ENCODE measurements around the gene CYB561D2. TPM values are rescaled to one million over a fixed set of nuclear protein-coding genes. Genes with fewer than 3 reads are reported as not detected.

The CYB561D2 gene
- total and polyA plus RNA-seq, 8 donors = 8.5 to 28.3 (median 11.2) TPM

GRCh38 chr3:50331364-50331907 lies 19.2 kb upstream of the CYB561D2 start:
- no peaks in the 10 kb centered on the region for H3K9me3 ChIP-seq
- ATAC-seq = no peak
- H3K4me1 ChIP-seq = peaks cover 26 to 69% of the 10 kb centered on the region in 2 donors
- peak in 1 of 4 donors; percentile 54 for DNase-seq
- peaks cover 0 to 46% of the 10 kb centered on the region in 2 donors for H3K36me3 ChIP-seq
- no peak overlapping the region for H3K27ac ChIP-seq
- no peaks in the 10 kb centered on the region for H3K27me3 ChIP-seq
- H3K4me3 ChIP-seq = no peak overlapping the region
- TF ChIP-seq CTCF (IDR thresholded peaks at IDR 0.05) = no peak
- intact Hi-C loops (cut with DNase I) = no loop called here

- peak overlapping the region in 1 of 2 donors; percentile 81 for H3K4me3 ChIP-seq
- peaks cover 0 to 46% of the 10 kb centered on the region in 2 donors for H3K36me3 ChIP-seq
- no peaks in the 10 kb centered on the region for H3K9me3 ChIP-seq
- H3K27ac ChIP-seq = peak overlapping the region; percentile 94 to 98
- intact Hi-C loops (cut with DNase I) = no loop called here
- H3K4me1 ChIP-seq = peaks cover 23 to 65% of the 10 kb centered on the region in 2 donors
- no peak for ATAC-seq
- no peak for TF ChIP-seq CTCF (IDR thresholded peaks at IDR 0.05)
- no peaks in the 10 kb centered on the region for H3K27me3 ChIP-seq
- DNase-seq = peak in 1 of 4 donors; percentile 40
These were observed 16.8 kb upstream of the CYB561D2 start for GRCh38 chr3:50333744-50334328.

- peak overlapping the region in 1 of 2 donors; percentile 81 for H3K4me3 ChIP-seq
- intact Hi-C loops (cut with DNase I) = no loop called here
- no peaks in the 10 kb centered on the region for H3K27me3 ChIP-seq
- peak overlapping the region; percentile 94 to 98 for H3K27ac ChIP-seq
- ATAC-seq (no peak), DNase-seq (no peak)
- H3K9me3 ChIP-seq = no peaks in the 10 kb centered on the region
- peaks cover 0 to 40% of the 10 kb centered on the region in 2 donors for H3K36me3 ChIP-seq
- H3K4me1 ChIP-seq = peaks cover 23 to 71% of the 10 kb centered on the region in 2 donors
- no peak for TF ChIP-seq CTCF (IDR thresholded peaks at IDR 0.05)
These were observed 16.2 kb upstream of the CYB561D2 start for GRCh38 chr3:50334339-50335075.

- Histone ChIP-seq H3K4me1 (peaks cover 35 to 92% of the 10 kb centered on the region in 2 donors), H3K36me3 (peaks cover 0 to 19% of the 10 kb centered on the region in 2 donors), H3K4me3 (peak overlapping the region; percentile 51 to 81), H3K27me3 (no peaks in the 10 kb centered on the region), H3K27ac (peak overlapping the region; percentile 94 to 98), H3K9me3 (no peaks in the 10 kb centered on the region)
- TF ChIP-seq CTCF (IDR thresholded peaks at IDR 0.05) = no peak
- ATAC-seq (peak; percentile 21), DNase-seq (no peak)
- intact Hi-C loops (cut with DNase I) = no loop called here
These were observed 14.0 kb upstream of the CYB561D2 start for GRCh38 chr3:50336452-50337174.

Data from left lung (tissue), 10 donors.